NCI-H2227 (cell line): ENCODE data around the gene VPS33B.
"Not testable (repeated sequence)": the region's sequence is repeated elsewhere in the genome, so short reads cannot be mapped to it uniquely, and the experiment has no call there.

Experiments used
- DNase-seq: peaks from one replicate; lab custom pipeline; 2025; ENCODE audit not compliant: unreplicated experiment; lab: John Stamatoyannopoulos, UW

VPS33B gene

GRCh38 chr15:91032919-91033803 lies 10.8 kb upstream of the VPS33B start:
- DNase-seq: peak; percentile 17

- no peak for DNase-seq
Observed at GRCh38 chr15:91031796-91032195, 9.4 kb upstream of the VPS33B start.

GRCh38 chr15:91027677-91028076 lies 5.3 kb upstream of the VPS33B start:
- no peak for DNase-seq

GRCh38 chr15:91023720-91024119 lies 1.3 kb upstream of the VPS33B start:
- DNase-seq: no peak

GRCh38 chr15:91022832-91023129 lies 387 bp upstream of the VPS33B start:
- no peak for DNase-seq

GRCh38 chr15:91021516-91022074 lies 799 bp downstream of the VPS33B start:
- DNase-seq: peak; percentile 38

GRCh38 chr15:91018158-91018557 lies 4.2 kb downstream of the VPS33B start:
- DNase-seq: no peak

GRCh38 chr15:91017716-91018115 lies 4.7 kb downstream of the VPS33B start:
- no peak for DNase-seq

- not testable (repeated sequence) for DNase-seq
Observed at GRCh38 chr15:91013701-91014100, 8.7 kb downstream of the VPS33B start.

GRCh38 chr15:91007266-91007665 lies 15.1 kb downstream of the VPS33B start:
- no peak for DNase-seq

- DNase-seq: no peak
Observed at GRCh38 chr15:91001209-91001608, 21.2 kb downstream of the VPS33B start.

GRCh38 chr15:90998737-90999136 lies 23.7 kb downstream of the VPS33B start:
- DNase-seq: no peak

- DNase-seq: peak; percentile 97
Observed at GRCh38 chr15:90994417-90995311, 27.7 kb downstream of the VPS33B start, which contains the start of gene PRC1. Gene PRC1, minus strand, starts transcription at chr15:90994535. Its CDS starts 118 bp downstream, at chr15:90994417.

GRCh38 chr15:90994059-90994416 lies 28.4 kb downstream of the VPS33B start:
- DNase-seq: peak; percentile 41

- no peak for DNase-seq
Observed at GRCh38 chr15:90991587-90992285, 30.7 kb downstream of the VPS33B start.

GRCh38 chr15:90990446-90990845 lies 31.9 kb downstream of the VPS33B start:
- no peak for DNase-seq

- DNase-seq: no peak
Observed at GRCh38 chr15:90989040-90989768, 33.2 kb downstream of the VPS33B start.

- no peak for DNase-seq
Observed at GRCh38 chr15:90988296-90988695, 34.1 kb downstream of the VPS33B start.

- peak; percentile 2 for DNase-seq
Observed at GRCh38 chr15:90987561-90988141, 34.7 kb downstream of the VPS33B start.
